Measurements from ENCODE around the gene SPINK5. TPM values are rescaled to one million over a fixed set of nuclear protein-coding genes. Genes with fewer than 3 reads are reported as not detected.

The SPINK5 gene
- polyA plus RNA-seq, 4 donors: 0.53 to 1.1 (median 0.78) TPM

DNA sequence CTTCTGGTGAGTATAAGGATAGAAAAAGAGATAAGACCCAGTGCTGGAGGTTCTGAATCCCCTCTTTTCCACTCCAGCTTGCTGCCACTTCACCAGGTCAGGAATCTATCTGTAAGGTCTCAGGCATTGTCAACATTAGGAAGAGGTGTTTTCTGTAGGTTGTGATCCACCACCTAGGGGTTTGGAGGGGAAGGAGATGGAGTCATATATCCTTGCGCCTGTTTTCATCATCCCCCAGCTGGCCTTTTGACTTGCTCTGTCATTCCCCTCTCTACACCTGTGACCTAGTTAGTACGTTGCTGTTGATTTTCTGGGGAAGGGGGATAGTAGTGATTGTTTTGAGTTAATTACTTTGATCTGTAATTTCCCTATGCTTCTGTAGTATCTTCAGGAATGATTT lies 20.5 kb downstream of the SPINK5 start:
- no peaks in the 10 kb centered on the region for H3K4me1 ChIP-seq (ENCODE audit: control insufficient read depth in 3 of 3, insufficient read depth in 2 of 3, low read depth in 1 of 3, low read length in 2 of 3)
- no peaks in the 10 kb centered on the region for H3K36me3 ChIP-seq (ENCODE audit: control insufficient read depth in 3 of 3, insufficient read depth in 2 of 3, low read depth in 1 of 3, low read length in 3 of 3)
- 63 to 76% (median 66%) methylated on average over 2 of the region's 2 CpGs for WGBS, 3 donors
- no peak for FAIRE-seq
- DNase-seq: no peak
- no peak overlapping the region for H3K27ac ChIP-seq (ENCODE audit: low read depth in 1 of 3, low read length in 2 of 3)
- no peak overlapping the region for H3K4me3 ChIP-seq (ENCODE audit: low read depth in 1 of 3, low read length in 3 of 3)
- H3K27me3 ChIP-seq (ENCODE audit: control insufficient read depth in 3 of 3, insufficient read depth in 3 of 3, low read length in 3 of 3): no peaks in the 10 kb centered on the region
- no peaks in the 10 kb centered on the region for H3K9me3 ChIP-seq (ENCODE audit: control insufficient read depth in 2 of 2, insufficient read depth in 1 of 2, low read depth in 1 of 2, low read length in 1 of 2)

DNA sequence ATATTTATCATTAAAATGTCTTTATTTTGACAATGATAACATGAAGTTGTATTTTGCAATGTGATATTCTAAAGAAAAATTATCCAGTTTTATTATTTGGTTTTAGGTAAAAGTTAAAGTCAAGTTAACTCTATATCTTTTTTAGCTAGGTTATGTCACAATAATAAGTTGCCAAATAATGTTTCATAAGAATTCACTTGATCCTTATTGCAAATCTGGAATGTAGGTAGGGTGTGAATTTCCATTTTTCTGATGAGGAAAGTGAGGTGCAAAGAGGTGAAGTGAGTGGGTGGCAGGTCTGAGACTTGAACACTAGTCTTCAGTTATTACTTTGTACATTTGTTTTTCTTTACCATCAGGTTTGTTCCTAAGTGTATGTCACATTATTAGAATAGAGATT lies 21.5 kb downstream of the SPINK5 start:
- peaks cover 0 to 2% (median 0%) of the 10 kb centered on the region in 3 donors for H3K4me1 ChIP-seq (ENCODE audit: control insufficient read depth in 3 of 3, insufficient read depth in 2 of 3, low read depth in 1 of 3, low read length in 2 of 3)
- no peaks in the 10 kb centered on the region for H3K36me3 ChIP-seq (ENCODE audit: control insufficient read depth in 3 of 3, insufficient read depth in 2 of 3, low read depth in 1 of 3, low read length in 3 of 3)
- DNase-seq: no peak
- no peak overlapping the region for H3K4me3 ChIP-seq (ENCODE audit: low read depth in 1 of 3, low read length in 3 of 3)
- H3K9me3 ChIP-seq (ENCODE audit: control insufficient read depth in 2 of 2, insufficient read depth in 1 of 2, low read depth in 1 of 2, low read length in 1 of 2): no peaks in the 10 kb centered on the region
- H3K27ac ChIP-seq (ENCODE audit: low read depth in 1 of 3, low read length in 2 of 3): no peak overlapping the region
- no peak for FAIRE-seq
- no peaks in the 10 kb centered on the region for H3K27me3 ChIP-seq (ENCODE audit: control insufficient read depth in 3 of 3, insufficient read depth in 3 of 3, low read length in 3 of 3)

DNA sequence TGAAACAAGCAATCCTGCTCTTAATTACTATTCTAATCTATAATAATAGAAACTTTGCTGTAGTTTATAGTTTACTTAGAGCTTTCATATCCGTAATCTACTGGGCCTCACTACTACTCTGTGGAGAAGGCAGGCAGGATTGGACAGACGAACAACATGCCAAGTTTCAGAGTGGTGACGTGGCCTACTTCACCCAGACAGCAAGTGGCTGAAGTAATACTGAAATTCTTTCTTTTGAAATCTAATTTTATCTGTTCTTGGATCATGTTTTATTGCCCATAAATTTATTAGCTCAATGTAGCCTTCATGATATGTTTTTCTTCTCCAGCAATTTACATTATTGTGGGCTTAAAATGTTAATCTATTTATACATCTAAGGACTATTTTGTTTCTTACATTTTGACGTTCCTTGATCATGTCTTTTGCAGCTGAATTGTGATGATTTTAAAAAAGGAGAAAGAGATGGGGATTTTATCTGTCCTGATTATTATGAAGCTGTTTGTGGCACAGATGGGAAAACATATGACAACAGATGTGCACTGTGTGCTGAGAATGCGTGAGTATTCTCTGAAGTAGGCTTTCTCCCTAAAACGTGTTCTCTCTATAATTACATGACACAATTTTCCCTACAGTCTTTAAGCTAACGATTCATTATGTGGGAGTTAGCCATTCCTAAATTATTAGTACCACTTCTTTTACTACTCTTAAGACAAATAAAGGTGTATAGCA lies 22.4 kb downstream of the SPINK5 start:
- H3K4me3 ChIP-seq (ENCODE audit: low read depth in 1 of 3, low read length in 3 of 3): no peak overlapping the region
- H3K27me3 ChIP-seq (ENCODE audit: control insufficient read depth in 3 of 3, insufficient read depth in 3 of 3, low read length in 3 of 3): no peaks in the 10 kb centered on the region
- H3K4me1 ChIP-seq (ENCODE audit: control insufficient read depth in 3 of 3, insufficient read depth in 2 of 3, low read depth in 1 of 3, low read length in 2 of 3): peaks cover 0 to 8% (median 0%) of the 10 kb centered on the region in 3 donors
- 52 to 71% (median 55%) methylated on average over 7 of the region's 7 CpGs for WGBS, 3 donors
- no peaks in the 10 kb centered on the region for H3K36me3 ChIP-seq (ENCODE audit: control insufficient read depth in 3 of 3, insufficient read depth in 2 of 3, low read depth in 1 of 3, low read length in 3 of 3)
- no peak overlapping the region for H3K27ac ChIP-seq (ENCODE audit: low read depth in 1 of 3, low read length in 2 of 3)
- no peaks in the 10 kb centered on the region for H3K9me3 ChIP-seq (ENCODE audit: control insufficient read depth in 2 of 2, insufficient read depth in 1 of 2, low read depth in 1 of 2, low read length in 1 of 2)
- DNase-seq (no peak), FAIRE-seq (no peak)

DNA sequence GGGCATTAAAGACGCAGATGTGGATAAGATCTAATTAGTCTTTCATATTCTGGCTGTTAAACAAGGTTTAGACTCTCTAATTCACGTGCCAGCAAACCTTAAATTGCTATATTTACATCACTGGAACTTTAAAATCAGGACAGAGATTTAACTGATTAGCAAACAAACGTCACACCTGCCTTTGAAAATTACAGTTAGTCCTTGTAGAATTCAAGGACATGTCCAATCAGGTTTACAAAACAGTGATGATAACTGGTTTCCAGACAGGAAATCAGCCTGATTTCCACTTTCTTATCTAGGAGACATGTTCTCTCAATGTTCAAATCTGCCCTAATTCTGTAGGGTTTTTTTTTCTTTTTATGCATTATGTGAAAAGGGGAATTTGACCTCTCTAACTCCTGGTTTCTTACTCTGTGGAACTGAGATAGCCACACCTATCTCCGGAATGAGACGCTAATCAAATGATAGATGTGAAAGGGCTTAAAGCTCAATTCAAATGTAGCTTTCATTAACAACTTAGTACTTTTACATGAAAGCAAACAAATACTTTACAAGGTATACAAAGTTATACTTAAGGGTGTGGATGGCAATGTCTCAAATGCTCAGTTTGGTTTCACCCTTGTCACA lies 26.5 kb downstream of the SPINK5 start:
- Histone ChIP-seq H3K4me3 (ENCODE audit: low read depth in 1 of 3, low read length in 3 of 3) (no peak overlapping the region), H3K36me3 (ENCODE audit: control insufficient read depth in 3 of 3, insufficient read depth in 2 of 3, low read depth in 1 of 3, low read length in 3 of 3) (no peaks in the 10 kb centered on the region), H3K27me3 (ENCODE audit: control insufficient read depth in 3 of 3, insufficient read depth in 3 of 3, low read length in 3 of 3) (no peaks in the 10 kb centered on the region), H3K9me3 (ENCODE audit: control insufficient read depth in 2 of 2, insufficient read depth in 1 of 2, low read depth in 1 of 2, low read length in 1 of 2) (no peaks in the 10 kb centered on the region), H3K27ac (ENCODE audit: low read depth in 1 of 3, low read length in 2 of 3) (peak overlapping the region in 1 of 3 donors; percentile 42), H3K4me1 (ENCODE audit: control insufficient read depth in 3 of 3, insufficient read depth in 2 of 3, low read depth in 1 of 3, low read length in 2 of 3) (peaks cover 0 to 8% (median 0%) of the 10 kb centered on the region in 3 donors)
- 13 to 36% (median 28%) methylated on average over 5 of the region's 5 CpGs for WGBS, 3 donors
- FAIRE-seq (no peak), DNase-seq (peak in 1 of 2 donors; percentile 62)

DNA sequence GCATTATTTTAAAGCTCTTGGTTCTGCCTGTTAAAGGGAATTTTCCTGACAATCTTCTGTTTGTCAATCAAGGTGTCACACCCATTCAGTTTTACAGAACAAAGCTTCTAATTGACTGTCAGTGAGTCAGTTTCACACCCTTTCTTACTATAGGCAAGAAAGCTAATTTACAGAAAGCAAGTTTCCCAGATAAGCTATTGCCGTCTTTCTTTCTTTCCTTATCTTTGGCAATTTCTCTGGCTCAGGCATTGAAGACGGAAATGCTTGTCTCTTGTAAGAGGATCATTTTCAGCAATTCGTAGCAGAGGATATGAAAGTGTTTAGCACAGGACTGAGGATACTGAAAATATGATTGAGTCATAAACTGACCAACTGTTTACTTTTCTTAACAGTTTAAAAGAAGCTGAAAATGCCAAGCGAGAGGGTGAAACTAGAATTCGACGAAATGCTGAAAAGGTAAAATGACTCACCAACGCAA lies 27.0 kb downstream of the SPINK5 start:
- Histone ChIP-seq H3K4me1 (ENCODE audit: control insufficient read depth in 3 of 3, insufficient read depth in 2 of 3, low read depth in 1 of 3, low read length in 2 of 3) (peaks cover 0 to 8% (median 0%) of the 10 kb centered on the region in 3 donors), H3K4me3 (ENCODE audit: low read depth in 1 of 3, low read length in 3 of 3) (no peak overlapping the region), H3K27ac (ENCODE audit: low read depth in 1 of 3, low read length in 2 of 3) (peak overlapping the region in 1 of 3 donors; percentile 42), H3K36me3 (ENCODE audit: control insufficient read depth in 3 of 3, insufficient read depth in 2 of 3, low read depth in 1 of 3, low read length in 3 of 3) (no peaks in the 10 kb centered on the region), H3K9me3 (ENCODE audit: control insufficient read depth in 2 of 2, insufficient read depth in 1 of 2, low read depth in 1 of 2, low read length in 1 of 2) (no peaks in the 10 kb centered on the region), H3K27me3 (ENCODE audit: control insufficient read depth in 3 of 3, insufficient read depth in 3 of 3, low read length in 3 of 3) (no peaks in the 10 kb centered on the region)
- DNase-seq (peak in 1 of 2 donors; percentile 66), FAIRE-seq (no peak)
- WGBS, 3 donors: 10 to 50% (median 29%) methylated on average over 7 of the region's 7 CpGs

DNA sequence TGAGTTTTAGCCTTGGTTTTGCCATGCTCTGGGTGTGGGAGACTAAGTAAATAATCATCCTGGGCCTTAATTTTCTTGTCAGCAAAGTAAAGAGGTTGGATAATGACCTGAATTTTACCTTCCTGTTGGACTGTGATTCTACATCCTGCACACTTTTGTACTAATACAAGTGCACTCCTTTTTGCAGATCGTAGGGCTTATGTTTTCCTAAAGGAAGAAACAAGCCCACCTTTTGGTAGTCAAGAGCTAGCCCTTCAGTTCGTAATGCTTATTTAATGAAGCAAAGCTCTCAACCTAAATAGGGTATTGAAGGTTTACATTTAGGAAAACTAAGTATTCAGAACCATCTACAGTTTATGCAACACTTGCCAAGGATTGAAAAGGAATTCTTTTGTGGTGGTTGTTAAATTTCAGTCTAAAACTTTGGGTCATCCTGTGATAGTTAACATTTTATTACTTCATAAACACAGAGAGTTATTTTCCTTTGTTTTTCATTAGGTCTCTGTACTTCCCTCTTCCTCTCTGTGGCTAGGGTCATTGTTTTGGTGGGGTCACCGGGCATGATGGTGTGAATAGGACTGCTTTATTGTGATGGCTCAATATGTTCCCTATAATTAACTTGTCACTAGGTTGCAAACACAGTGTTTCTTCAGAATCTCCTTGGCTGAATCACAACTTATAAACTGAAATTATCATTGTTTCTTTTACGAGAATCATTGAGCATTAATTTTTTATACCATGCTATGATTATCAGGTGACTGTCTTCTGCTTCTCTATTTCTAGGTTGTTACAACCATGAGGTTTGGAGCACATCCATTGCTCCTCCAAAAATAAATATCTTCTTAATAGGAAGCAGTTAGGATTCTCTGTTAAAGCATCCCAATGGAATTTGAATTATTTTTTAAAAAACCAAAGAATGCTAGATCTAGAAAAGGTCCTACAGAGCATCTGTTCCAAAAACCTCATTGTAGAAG lies 28.5 kb downstream of the SPINK5 start:
- Histone ChIP-seq H3K36me3 (ENCODE audit: control insufficient read depth in 3 of 3, insufficient read depth in 2 of 3, low read depth in 1 of 3, low read length in 3 of 3) (no peaks in the 10 kb centered on the region), H3K4me3 (ENCODE audit: low read depth in 1 of 3, low read length in 3 of 3) (no peak overlapping the region), H3K9me3 (ENCODE audit: control insufficient read depth in 2 of 2, insufficient read depth in 1 of 2, low read depth in 1 of 2, low read length in 1 of 2) (no peaks in the 10 kb centered on the region), H3K4me1 (ENCODE audit: control insufficient read depth in 3 of 3, insufficient read depth in 2 of 3, low read depth in 1 of 3, low read length in 2 of 3) (peaks cover 0 to 8% (median 0%) of the 10 kb centered on the region in 3 donors), H3K27ac (ENCODE audit: low read depth in 1 of 3, low read length in 2 of 3) (no peak overlapping the region), H3K27me3 (ENCODE audit: control insufficient read depth in 3 of 3, insufficient read depth in 3 of 3, low read length in 3 of 3) (no peaks in the 10 kb centered on the region)
- WGBS, 3 donors: 64 to 81% (median 78%) methylated on average over 4 of the region's 4 CpGs
- FAIRE-seq (no peak), DNase-seq (peak in 1 of 2 donors; percentile 4)

DNA sequence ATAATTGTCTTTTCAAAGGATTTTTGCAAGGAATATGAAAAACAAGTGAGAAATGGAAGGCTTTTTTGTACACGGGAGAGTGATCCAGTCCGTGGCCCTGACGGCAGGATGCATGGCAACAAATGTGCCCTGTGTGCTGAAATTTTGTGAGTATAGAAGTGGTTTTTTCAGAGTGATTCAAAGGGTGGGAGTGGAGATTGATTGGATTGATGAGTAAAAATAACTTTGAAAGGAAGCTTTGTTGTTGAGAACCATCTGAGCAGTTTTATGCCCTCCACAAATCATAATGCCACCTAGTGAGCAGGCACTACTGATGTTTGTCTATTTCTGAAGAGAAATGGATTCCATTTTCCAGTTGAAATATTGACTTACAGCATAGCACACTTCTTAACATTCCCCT lies 30.6 kb downstream of the SPINK5 start:
- 91 to 99% (median 98%) methylated on average over 3 of the region's 3 CpGs for WGBS, 3 donors
- no peaks in the 10 kb centered on the region for H3K9me3 ChIP-seq (ENCODE audit: control insufficient read depth in 2 of 2, insufficient read depth in 1 of 2, low read depth in 1 of 2, low read length in 1 of 2)
- H3K4me3 ChIP-seq (ENCODE audit: low read depth in 1 of 3, low read length in 3 of 3): no peak overlapping the region
- DNase-seq: no peak
- no peak overlapping the region for H3K27ac ChIP-seq (ENCODE audit: low read depth in 1 of 3, low read length in 2 of 3)
- H3K36me3 ChIP-seq (ENCODE audit: control insufficient read depth in 3 of 3, insufficient read depth in 2 of 3, low read depth in 1 of 3, low read length in 3 of 3): no peaks in the 10 kb centered on the region
- no peak for FAIRE-seq
- no peaks in the 10 kb centered on the region for H3K27me3 ChIP-seq (ENCODE audit: control insufficient read depth in 3 of 3, insufficient read depth in 3 of 3, low read length in 3 of 3)
- H3K4me1 ChIP-seq (ENCODE audit: control insufficient read depth in 3 of 3, insufficient read depth in 2 of 3, low read depth in 1 of 3, low read length in 2 of 3): peaks cover 0 to 8% (median 0%) of the 10 kb centered on the region in 3 donors

DNA sequence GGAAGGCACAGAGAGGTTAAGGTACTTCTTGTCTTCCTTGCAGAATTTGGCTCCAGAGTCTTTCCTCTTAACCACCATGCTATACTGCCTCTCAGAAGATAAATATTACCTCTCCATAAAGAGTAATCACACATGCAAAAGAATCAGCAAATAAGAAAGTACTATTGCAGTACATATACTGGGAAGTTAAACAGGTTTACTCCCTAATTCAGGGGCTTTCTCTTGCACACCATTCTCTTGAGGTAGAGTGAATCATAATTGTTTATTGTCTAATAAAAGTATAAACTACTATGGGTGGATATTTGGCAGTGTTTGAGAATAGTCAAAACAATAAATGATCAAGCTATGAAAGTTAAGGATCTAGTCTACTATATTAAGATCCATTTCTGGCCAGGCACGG lies 40.4 kb downstream of the SPINK5 start:
- Histone ChIP-seq H3K27ac (ENCODE audit: low read depth in 1 of 3, low read length in 2 of 3) (no peak overlapping the region), H3K9me3 (ENCODE audit: control insufficient read depth in 2 of 2, insufficient read depth in 1 of 2, low read depth in 1 of 2, low read length in 1 of 2) (no peaks in the 10 kb centered on the region), H3K4me3 (ENCODE audit: low read depth in 1 of 3, low read length in 3 of 3) (no peak overlapping the region), H3K27me3 (ENCODE audit: control insufficient read depth in 3 of 3, insufficient read depth in 3 of 3, low read length in 3 of 3) (no peaks in the 10 kb centered on the region), H3K4me1 (ENCODE audit: control insufficient read depth in 3 of 3, insufficient read depth in 2 of 3, low read depth in 1 of 3, low read length in 2 of 3) (no peaks in the 10 kb centered on the region), H3K36me3 (ENCODE audit: control insufficient read depth in 3 of 3, insufficient read depth in 2 of 3, low read depth in 1 of 3, low read length in 3 of 3) (no peaks in the 10 kb centered on the region)
- 63 to 92% (median 80%) methylated on average over 1 of the region's 1 CpG for WGBS, 3 donors
- DNase-seq (no peak), FAIRE-seq (no peak)

Measured in small intestine (tissue), 7 donors.